ENCODE measurements around the gene RGS6.

RGS6 gene

GRCh38 chr14:72253503-72253902, 321.3 kb downstream of the RGS6 start:
- DNase-seq (ENCODE audit: low spot score) = no peak
- TF ChIP-seq CTCF (IDR thresholded peaks at IDR 0.05; ENCODE audit: extremely low read depth, insufficient read depth, missing control alignments) = no peak
- in situ Hi-C loops (cut with MboI; ENCODE audit: low pct_unique_long_range_greater_than_20kb, low sequenced_read_pairs, unreplicated experiment) = no loop called here

DNA sequence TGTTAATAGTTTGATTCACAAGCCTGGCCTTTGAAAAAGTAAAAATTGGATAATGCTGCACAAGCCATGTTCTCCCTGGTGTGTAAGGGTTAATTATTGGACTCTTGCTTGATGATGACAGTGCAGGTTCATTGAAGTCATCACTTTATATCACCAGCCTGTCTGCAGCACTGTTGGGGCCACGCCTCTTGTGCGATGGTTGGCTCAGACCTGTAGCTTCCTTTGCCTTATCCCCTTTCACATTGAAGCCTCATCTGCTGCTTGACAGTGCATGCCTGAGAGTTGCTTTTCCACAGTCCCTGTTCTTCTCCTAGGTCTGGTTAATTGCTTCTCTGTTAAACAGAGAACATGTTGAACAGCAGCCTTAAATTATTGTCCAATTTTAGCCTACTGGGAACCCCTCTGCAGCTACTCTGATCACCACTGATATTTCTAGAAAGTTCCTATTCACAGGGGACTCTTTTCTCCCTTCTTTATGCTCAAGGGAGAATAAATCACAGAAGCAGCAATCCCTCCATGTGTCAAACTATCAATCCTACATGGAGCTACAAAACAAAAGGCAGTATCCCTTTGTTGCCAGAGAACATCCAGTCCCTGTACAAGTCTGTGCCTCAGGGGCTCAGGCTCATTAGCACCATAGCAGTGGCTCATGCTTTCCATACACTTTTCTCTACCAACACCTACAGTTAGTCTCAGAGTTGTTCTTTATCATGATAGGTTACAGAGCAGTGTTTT, 322.1 kb downstream of the RGS6 start:
- DNase-seq (ENCODE audit: low spot score) = no peak
- TF ChIP-seq CTCF (IDR thresholded peaks at IDR 0.05; ENCODE audit: extremely low read depth, insufficient read depth, missing control alignments) = no peak
- in situ Hi-C loops (cut with MboI; ENCODE audit: low pct_unique_long_range_greater_than_20kb, low sequenced_read_pairs, unreplicated experiment) = no loop called here

DNA sequence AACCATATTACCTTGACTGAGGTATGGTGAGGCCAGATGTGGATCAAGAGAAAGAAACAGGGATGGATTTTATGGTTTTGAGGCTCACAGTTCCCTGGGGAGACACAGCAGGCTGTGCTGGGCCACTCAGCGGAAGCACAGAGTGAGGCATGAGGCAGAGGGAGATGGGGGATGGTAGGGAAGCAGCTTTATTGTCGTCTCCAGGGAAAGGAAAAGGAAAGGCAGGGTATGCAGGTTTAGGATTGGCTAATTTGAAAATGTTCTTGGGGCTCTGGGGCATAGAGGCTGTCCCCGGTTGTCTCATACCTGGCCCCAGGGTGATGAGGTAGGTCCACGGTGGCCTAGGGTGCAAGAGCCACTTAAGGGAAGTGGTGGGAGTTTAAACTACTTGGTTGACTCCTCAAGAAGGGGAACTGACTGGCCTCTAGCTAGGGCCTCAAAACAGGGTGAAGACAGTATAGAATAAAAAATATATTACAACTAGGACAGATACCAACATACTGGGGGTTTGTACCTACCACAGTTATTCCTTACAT, 322.8 kb downstream of the RGS6 start:
- in situ Hi-C loops (cut with MboI; ENCODE audit: low pct_unique_long_range_greater_than_20kb, low sequenced_read_pairs, unreplicated experiment) = no loop called here
- no peak for DNase-seq (ENCODE audit: low spot score)
- no peak for TF ChIP-seq CTCF (IDR thresholded peaks at IDR 0.05; ENCODE audit: extremely low read depth, insufficient read depth, missing control alignments)

DNA sequence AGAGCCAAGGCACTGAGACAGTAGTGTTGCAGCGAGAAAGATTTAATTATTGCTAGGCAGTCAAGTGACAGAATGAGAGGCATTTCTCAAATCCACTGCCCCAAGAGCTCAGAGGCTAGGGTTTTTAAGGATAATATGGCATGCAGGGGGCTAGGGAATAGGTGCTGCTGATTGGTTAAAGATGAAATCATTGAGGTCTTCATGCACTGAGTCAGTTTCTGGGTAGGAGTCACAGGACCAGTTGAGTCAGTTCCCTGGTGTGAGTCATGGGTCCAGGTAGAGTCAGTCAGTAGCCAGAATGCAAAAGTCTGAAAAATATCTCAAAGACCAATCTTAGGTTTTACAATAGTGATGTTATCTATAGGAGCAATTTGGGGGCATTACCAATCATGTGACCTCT, 323.8 kb downstream of the RGS6 start:
- TF ChIP-seq CTCF (IDR thresholded peaks at IDR 0.05; ENCODE audit: extremely low read depth, insufficient read depth, missing control alignments) = no peak
- DNase-seq (ENCODE audit: low spot score) = no peak
- in situ Hi-C loops (cut with MboI; ENCODE audit: low pct_unique_long_range_greater_than_20kb, low sequenced_read_pairs, unreplicated experiment) = no loop called here

- DNase-seq (ENCODE audit: low spot score) = no peak
- TF ChIP-seq CTCF (IDR thresholded peaks at IDR 0.05; ENCODE audit: extremely low read depth, insufficient read depth, missing control alignments) = no peak
- in situ Hi-C loops (cut with MboI; ENCODE audit: low pct_unique_long_range_greater_than_20kb, low sequenced_read_pairs, unreplicated experiment) = no loop called here
Measured at GRCh38 chr14:72261068-72261467, 328.8 kb downstream of the RGS6 start.

GRCh38 chr14:72262771-72263170, 330.5 kb downstream of the RGS6 start:
- no peak for TF ChIP-seq CTCF (IDR thresholded peaks at IDR 0.05; ENCODE audit: extremely low read depth, insufficient read depth, missing control alignments)
- DNase-seq (ENCODE audit: low spot score) = no peak
- in situ Hi-C loops (cut with MboI; ENCODE audit: low pct_unique_long_range_greater_than_20kb, low sequenced_read_pairs, unreplicated experiment) = no loop called here

Measured in GM13977 (cell line).